22Rv1 (cell line): ENCODE data around the gene SYPL2.

Experiments
- CTCF ChIP-seq: fragments of 450-650 bp; IDR thresholded peaks from 2 replicates; pipeline ENCODE4 v1.5.1; 2017; ENCODE audit warnings: mild to moderate bottlenecking
- ZFX ChIP-seq: fragments of 450-650 bp; IDR thresholded peaks from 2 replicates; pipeline ENCODE4 v1.6.1; 2017; ENCODE audit warnings: antibody characterized with exemption, borderline replicate concordance

- no peak for TF ChIP-seq CTCF
- no peak for TF ChIP-seq ZFX
Measured at GRCh38 chr1:109482242-109482641, 15.9 kb downstream of the SYPL2 start.
